NCI-H345 treated with DMSO at 0.1 percent for 48 hours (cell line): ENCODE data around the gene PROZ.

ENCODE experiments used
- DNase-seq: peaks from one replicate; lab custom pipeline; 2025; ENCODE audit not compliant: unreplicated experiment; lab: John Stamatoyannopoulos, UW

The PROZ gene

DNA sequence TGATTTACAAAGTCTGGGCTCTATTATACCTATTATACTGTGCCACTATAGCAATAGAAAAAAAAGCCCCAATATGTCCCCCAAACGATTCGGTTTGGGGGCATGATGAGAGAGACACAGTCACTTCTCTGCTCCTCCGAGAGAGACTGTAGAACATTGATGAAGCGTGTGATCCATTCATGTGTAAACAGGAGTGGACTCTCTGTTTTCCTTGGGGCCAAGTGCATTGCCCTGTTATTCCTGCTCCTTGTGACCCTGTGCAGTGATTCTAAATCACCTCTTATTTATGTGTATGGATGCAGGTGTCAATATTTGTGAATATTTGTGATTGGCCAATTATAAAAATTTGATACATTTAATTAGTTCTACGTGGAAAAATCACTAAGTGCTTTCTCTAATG, 18.9 kb upstream of the PROZ start:
- no peak for DNase-seq

DNA sequence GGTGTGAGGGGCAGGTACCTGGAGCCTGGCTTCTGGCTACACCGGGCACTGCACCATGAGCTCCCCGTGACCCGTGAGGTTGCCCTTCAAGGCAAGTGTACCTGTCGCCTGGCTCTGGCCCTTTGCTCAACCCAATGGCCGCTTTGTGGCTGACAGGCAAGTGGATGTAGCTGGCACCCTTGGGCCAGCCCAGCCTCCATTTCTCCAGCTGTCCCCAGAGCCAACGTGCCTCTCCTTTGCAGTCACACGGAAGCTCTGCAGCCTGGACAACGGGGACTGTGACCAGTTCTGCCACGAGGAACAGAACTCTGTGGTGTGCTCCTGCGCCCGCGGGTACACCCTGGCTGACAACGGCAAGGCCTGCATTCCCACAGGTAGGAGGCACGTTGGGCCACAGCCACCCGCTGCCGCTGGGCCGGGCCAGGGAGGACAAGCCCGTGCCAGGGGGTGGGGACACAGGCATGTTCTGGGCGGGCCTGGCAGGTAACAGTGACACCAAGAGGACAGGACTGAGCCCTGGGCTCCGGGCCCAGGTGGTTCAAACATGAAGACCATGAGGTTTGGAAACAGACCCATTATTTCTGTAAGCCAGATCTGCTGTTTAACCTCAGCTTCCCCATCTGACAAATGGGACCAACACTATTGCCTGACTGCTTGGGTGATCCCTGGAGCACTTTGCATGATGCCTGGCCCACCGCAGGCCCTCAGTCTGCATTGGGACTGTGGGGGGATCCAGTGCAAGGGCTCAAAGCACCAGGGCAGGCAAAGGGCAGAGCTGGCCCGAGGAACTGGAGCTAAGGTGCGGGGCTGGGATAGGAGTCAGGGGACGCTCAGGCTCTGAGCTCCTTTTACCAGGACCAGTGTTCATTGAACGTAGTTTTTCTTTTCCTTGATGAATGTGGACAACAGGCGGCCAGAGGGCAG, 17.5 kb upstream of the PROZ start:
- DNase-seq = no peak

DNA sequence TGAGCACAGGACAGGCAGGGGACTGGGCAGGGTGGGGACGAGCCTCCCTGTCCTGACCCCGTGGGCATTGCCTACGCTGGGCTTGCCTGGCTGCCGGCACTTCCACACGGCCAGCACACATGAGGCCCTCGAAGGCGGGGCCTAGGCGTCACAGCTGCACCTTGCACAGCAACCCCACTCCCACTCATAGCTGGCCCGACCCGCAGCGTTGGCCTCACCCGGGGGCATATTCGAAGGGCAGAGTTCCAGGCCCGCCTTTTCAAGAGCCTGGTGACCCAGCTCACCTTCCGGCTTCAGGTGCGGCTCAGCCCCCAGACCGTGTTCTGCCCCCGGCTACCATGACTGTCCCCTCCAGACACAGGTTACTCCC, 16.9 kb upstream of the PROZ start:
- DNase-seq = no peak

DNA sequence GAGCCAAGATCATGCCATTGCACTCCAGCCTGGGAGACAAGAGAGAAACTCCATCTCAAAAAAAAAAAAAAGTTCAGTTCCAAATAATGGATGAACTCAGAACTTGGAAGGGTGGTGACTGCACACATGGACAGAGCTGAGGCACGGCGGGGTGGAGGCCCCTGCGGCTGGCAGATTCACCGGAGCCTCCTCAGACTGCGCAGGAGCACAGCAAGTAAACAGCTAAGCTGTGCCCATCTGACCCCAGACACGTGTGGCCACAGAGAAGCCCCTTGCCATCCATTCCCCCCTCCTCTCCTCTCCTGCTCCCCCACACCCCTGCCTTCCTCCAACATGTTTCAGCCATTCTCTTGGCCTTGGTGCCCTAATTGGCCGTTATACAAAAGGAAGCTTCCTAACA, 15.6 kb upstream of the PROZ start:
- no peak for DNase-seq

DNA sequence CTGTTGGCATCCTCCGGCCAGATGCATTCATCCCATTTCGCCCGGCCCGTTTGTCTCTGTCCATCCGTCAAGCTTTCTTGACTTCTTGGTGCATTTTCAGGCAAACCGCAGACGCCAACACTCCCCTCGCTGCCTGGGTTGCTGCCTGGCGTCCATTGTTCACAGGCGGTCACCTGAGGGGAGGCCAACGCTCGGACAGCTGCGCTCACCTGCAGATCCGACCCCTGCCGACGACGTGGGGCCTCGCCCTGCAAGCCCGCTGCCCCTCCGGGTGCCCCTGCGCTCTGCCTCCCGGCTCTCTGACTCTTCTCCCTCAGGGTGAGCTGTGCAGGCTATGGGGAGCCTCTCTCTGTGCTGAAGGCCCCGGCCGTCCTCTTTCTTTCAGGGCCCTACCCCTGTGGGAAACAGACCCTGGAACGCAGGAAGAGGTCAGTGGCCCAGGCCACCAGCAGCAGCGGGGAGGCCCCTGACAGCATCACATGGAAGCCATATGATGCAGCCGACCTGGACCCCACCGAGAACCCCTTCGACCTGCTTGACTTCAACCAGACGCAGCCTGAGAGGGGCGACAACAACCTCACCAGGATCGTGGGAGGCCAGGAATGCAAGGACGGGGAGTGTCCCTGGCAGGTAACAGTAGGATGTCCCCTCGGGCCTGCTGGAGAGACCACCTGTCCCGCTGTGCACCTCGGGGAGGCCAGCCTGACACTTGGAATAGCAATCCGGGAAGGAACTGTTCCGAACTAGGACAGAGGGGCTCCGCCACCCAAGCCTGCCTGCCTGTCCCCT, 14.8 kb upstream of the PROZ start:
- no peak for DNase-seq

DNA sequence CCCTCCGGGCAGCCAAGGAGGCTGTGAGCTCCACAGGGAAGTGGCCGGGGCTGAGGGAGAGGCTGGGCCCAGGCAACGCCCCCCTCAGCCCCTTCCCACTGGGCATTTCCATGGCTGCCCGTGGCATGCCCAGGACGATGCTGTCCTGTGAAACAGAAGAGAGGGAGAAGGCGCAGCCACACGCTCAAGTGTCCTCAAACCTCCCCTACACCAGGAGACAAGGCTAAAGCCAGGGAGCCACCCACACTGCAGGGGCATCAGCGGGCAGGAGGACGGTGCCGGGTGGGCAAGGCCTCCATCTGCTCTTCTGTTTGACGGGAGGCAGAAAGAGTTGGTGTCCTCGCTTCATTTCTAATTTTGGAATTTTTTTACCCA, 14.2 kb upstream of the PROZ start:
- DNase-seq = no peak

DNA sequence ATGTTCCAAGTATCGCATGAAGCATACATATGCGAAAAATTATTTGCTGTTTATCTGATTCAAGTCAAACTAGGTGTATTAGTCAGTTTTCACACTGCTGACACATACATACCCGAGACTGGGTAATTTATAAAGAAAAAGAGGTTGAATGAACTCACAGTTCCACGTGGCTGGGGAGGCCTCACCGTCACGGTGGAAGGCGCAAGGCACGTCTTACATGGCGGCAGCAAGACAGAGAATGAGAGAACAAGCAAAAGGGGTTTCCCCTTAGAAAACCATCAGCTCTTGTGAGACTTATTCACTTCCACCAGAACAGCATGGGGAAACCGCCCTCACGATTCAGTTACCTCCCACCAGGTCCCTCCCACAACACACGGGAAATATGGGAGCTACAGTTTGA, 13.0 kb upstream of the PROZ start:
- DNase-seq = no peak

DNA sequence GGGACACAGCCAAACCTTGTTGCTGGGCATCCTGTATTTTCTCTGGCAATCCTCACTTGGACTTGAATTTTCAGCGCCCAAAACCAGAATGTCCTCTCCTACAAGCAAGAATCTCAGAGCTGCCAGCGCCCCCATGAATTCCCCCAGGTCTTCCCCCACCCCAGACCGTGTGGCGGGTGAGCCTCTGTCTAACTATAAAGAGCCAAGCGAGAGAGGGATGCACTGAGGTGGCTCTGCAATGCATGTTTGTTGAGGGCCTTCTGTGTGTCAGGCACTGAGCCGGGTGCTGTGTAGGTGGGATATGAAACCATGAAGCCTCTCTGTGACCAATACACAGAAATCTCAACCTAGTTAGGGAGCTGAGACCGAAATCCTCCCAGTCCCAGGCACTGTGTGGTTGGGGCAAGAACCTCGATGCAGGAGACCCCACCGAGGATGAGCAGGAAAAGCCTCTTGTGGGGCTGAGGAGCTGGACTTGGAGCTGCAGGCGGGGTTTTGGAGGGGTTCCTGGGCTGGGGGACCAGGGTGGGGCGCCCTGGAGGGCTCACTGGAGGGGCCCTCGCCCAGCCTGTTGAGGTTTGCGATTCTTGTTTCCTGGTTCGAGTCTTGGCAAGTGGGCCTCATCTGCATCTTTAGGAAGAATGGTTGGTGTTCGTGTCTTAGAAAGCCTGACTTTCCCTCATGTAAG, 12.4 kb upstream of the PROZ start:
- no peak for DNase-seq

DNA sequence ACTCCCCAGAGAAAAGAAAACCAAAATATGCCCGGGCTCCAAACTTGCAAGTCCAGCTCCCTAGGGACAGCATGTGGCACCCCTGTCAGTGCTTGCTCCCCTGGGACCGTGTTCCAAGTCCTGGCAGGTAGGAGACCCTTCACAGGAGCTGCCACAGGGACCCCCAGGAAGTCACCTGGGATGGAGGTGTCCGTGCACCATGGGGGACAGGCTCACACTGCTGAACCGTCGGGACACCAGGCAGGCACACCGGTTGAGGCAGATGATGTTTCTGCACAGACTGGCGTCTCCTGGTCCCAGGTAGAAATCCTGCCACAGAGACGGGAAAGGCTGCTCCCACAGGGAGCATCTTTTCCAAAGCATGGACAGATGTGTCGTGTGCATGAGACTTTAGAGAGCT, 11.7 kb upstream of the PROZ start:
- DNase-seq = no peak

DNA sequence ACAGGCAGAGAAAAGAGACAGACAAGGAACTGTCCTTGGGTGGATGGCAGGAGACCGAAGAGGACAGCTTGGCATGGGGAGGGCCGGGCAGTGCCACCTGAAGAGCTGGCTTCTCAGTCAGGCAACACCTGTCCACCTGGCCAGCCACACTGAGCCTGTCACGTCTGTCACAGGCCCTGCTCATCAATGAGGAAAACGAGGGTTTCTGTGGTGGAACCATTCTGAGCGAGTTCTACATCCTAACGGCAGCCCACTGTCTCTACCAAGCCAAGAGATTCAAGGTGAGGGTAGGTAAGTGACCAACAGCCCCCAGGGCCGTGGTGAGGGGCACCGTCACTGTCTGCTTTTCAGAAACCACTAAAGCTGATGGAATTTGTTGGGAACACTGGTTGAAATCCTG, 11.2 kb upstream of the PROZ start:
- no peak for DNase-seq

DNA sequence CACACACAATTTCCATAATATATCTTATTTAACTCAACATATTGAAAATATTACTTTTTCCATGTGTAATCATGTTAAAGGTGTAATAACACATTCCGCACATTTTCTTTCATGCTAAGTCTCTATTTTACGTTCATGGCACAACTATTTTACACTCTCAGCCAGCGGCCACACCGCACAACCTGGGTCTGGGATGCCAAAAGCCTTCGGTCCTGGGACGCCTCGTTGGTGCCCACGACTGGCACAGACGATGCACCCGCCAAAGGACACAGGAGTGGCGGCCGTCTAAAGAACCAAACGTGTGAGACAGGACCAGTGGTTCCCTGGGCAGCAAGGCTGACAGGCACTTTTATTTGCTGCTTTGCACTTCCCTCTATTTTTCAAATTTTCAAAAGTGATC, 10.0 kb upstream of the PROZ start:
- no peak for DNase-seq

DNA sequence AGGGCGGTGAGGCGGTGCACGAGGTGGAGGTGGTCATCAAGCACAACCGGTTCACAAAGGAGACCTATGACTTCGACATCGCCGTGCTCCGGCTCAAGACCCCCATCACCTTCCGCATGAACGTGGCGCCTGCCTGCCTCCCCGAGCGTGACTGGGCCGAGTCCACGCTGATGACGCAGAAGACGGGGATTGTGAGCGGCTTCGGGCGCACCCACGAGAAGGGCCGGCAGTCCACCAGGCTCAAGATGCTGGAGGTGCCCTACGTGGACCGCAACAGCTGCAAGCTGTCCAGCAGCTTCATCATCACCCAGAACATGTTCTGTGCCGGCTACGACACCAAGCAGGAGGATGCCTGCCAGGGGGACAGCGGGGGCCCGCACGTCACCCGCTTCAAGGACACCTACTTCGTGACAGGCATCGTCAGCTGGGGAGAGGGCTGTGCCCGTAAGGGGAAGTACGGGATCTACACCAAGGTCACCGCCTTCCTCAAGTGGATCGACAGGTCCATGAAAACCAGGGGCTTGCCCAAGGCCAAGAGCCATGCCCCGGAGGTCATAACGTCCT, 9.4 kb upstream of the PROZ start:
- no peak for DNase-seq

DNA sequence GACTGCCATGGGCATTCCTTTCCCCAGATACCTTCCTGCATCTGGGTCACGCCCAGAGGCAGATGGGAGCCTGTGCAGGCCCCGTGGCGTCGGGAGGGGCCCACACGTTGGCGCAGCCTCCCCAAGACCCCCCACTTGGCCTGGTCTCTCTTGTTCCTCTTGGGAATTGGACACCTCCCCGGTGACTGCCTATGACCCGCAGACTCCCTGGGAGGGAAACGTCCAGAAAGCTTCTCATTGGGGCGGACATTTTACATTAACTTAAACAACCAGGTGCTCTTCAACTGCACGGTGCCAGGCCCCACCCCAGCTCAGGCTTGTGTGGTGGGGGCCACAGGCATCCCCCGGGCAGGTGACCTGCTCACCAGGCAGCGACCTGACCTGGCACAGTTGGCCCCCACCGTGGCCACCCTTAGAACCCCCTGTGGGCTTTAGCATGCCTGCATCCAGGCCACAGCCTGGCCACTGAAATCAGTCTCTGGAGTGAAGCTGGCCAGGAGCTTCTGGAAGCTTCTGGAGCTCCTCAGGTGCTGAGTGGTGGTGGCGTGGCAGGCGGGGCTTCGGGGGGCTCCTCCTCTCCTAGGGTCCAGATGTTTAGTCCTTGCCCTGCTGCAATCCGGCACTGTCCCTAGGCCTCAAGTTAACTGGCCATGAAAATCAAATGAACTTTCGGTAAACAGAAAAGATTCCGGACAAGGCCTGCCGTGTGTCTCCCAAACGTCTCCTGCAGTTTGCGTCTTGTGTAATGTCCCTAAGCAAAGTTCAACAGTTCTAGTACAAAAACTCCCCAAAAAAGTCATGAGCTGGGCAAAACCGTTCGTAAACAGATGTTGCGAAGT, 8.5 kb upstream of the PROZ start:
- no peak for DNase-seq

DNA sequence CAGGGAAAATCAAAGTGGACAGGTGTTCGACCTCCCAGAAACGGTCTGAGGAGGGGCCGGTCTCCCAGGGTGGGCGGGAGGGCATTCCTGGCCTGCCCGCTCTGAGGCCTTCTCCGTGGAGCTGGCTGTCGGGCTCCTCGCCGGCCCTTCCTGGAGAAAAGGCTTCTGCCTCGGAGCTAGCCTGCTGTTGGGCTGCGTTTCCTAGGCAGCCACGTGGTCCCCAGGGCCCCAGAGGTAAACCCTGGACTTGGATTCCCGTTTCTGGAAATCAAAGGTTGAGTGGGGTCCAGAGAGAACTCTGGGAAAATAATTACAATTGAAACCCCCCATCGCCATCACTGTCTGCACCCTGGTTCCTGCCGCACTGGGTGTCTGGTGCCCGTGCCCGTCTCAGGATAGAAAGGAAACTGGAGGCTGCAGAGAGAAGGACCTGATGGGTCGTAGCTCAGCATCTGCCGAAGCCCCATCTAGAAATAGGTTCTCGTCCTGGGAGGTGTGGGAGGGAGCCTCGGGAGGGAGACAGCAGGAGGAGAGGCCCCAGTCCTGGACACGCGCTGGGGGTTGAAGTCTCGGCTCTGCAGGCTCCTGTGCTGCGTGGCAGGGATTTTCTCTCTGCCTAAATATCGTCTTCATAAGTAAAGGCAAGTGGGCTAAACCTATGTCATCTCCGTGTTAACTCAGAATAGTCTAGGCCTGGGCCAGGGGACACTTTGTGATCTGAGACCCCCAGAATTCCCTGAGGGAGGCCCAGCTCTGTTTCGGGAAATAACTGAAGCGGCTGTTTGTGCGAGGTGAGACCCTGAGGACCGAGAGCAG, 7.7 kb upstream of the PROZ start:
- no peak for DNase-seq

DNA sequence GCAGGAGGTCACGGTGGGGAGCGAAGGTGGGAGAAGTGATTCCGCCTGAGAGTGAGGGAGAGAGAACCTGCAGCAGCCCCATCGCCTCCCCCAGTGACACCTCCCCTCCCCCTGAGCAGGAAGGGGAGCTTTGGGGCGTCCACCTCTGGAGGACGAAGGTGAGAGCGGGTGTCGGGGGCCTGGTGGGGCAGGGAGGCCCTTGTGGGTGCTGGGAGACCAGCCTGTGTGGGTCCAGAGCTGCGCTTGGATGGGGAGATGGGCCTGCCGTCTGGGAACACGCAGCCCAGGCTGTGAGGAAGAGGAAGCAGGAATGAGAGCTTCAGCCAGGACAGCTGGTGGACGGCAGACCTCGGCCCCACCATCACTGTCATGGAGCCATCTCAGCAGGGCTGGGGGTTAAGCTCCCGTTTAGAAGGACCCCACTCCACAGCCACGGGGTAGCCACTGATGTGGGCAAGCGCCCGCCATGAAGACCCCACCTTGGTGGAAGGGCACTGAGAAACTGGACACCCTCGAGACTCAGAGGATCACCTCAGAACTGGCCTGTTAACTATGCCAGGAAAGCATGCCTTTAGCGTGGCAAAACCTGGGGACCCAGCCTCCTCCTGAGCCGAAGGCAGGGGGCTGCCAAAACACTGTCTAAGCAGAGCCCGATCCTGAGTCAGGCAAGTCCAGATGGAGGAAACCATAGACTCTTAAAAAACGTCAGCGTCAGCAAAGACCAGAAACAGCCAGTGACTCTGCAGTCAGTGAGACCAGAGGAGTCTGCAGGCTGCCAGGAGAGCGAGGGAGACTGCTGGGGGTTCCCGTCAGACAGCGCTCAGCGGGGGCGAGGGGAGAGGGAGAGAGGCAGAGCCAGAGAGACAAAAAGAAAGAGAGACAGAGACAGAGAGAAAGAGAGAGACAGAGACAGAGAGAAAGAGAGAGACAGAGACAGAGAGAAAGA, 6.4 kb upstream of the PROZ start:
- no peak for DNase-seq

DNA sequence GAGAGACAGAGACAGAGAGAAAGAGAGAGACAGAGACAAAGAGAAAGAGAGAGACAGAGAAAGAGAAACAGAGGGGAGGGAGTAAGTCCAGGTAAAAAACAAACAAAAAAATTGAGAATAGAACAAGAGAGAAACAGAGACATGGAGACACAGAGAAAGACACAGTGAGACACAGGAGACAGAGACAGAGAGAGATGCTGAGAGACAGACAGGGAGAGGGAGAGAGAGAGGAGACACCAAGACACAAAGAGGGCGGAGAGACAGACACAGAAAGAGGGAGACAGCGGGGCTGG, 5.8 kb upstream of the PROZ start:
- DNase-seq = no peak

DNA sequence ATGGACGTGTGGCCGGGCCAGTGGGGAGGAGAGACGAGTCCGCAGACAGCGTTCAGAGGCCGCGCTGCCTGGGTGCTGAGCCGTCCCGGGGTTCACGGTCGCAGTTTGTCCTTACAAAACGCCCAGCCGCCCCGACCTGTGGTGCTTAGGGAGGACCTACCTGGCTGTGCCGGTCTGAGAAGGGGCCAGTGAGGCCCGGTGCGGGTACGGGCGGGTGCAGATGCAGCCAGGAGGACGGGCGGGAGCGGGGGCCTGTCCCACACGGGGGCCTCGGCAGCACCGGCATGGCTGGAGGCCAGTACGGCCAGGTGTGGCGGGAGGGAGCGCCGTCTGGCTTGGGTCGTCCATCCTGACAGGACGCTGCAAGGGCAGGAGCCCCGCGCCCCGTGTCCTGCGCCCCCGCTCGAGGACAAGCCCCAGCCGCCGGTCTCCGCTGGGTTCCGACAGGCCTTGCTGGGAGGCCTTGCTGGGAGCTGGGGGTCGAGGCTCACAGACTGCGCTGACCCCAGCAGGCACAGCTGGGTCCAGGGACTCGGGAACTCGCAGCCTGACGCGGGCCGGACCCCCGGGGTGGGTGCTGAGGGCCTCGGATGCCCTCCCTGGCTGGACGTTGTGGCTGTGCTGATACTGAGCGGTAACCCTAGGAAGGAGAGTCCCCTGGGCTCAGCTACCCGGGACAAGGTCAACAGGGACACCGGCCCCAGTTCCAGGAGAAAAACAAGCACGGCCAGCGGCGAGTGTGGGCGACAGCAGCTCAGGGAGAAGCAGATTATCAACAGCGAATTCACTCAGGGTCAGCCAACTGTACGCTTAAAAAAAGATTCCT, 5.3 kb upstream of the PROZ start:
- DNase-seq = no peak
